Stimulated activated CD8-positive, alpha-beta memory T cell treated with anti-CD3 and anti-CD28 coated beads, Interleukin-7, amount 100 ng/mL, for 24 hours (primary cell): Measurements from ENCODE around the gene CCNG1.

Source experiments
- DNase-seq: peaks from one replicate; pipeline ENCODE4 v3.0.0-alpha.2; 2020; ENCODE audit warnings: low read depth

The CCNG1 gene

DNA sequence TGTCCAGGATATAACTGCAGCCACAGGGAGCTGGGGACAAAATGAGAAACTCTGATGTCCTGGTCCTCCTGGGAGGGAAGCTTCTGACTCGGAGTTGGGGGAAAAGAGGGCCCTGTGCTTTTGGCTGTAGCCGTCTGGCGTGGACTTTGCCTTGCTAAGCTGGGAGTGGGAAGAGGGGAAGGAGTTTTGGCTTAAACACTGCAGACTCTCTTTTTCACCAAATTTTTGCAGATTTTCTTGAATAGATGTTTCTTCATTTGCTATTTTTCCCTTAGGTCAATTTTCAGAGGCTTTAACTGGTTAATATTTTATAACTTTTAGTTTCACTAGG is 52.3 kb downstream of the CCNG1 start:
- no peak for DNase-seq
